ENCODE data around the gene GRM1. TPM values are rescaled to one million over a fixed set of nuclear protein-coding genes. Genes with fewer than 3 reads are reported as not detected.

Gene GRM1
- total RNA-seq, 2 experiments from 2014 or later: not detected

Other genes starting within 250 kb of the GRM1 start
- gene FBXO30, start 214.3 kb upstream of the GRM1 start, total RNA-seq: 1 to 10 TPM; 6.6 to 7.2 TPM
- gene SHPRH, start 64.7 kb upstream of the GRM1 start, total RNA-seq: 10 to 100 TPM; 21.4 to 21.6 TPM

Measured in activated naive CD8-positive, alpha-beta T cell treated with anti-CD3 and anti-CD28 coated beads, Interleukin-2, amount 10 ng/mL, durations not matched to agents 7 days and 5 days (primary cell).